ENCODE results near the gene RNGTT.

Gene RNGTT

DNA sequence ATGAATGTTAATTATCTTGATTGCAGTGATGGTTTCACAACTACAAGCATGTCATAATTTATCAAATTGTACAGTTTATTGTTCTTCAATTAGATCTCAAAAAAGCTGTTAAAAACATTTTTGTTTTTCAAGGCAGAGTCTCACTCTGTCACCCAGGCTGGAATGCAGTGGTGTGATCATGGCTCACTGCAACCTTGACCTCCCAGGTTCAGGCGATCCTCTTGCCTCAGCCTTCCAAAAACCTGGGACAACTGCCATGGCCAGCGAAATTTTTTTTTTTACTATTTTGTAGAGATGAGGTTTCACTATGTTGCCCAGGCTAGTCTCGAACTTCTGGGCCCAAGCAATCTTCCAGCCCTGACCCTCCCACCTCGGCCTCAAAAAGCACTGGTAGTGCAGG, 286.1 kb downstream of the RNGTT start:
- TF ChIP-seq, protein P1, sequence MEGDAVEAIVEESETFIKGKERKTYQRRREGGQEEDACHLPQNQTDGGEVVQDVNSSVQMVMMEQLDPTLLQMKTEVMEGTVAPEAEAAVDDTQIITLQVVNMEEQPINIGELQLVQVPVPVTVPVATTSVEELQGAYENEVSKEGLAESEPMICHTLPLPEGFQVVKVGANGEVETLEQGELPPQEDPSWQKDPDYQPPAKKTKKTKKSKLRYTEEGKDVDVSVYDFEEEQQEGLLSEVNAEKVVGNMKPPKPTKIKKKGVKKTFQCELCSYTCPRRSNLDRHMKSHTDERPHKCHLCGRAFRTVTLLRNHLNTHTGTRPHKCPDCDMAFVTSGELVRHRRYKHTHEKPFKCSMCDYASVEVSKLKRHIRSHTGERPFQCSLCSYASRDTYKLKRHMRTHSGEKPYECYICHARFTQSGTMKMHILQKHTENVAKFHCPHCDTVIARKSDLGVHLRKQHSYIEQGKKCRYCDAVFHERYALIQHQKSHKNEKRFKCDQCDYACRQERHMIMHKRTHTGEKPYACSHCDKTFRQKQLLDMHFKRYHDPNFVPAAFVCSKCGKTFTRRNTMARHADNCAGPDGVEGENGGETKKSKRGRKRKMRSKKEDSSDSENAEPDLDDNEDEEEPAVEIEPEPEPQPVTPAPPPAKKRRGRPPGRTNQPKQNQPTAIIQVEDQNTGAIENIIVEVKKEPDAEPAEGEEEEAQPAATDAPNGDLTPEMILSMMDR (IDR thresholded peaks at IDR 0.05; ENCODE audit: borderline replicate concordance, control extremely low read depth, extremely low read depth, insufficient read depth, missing control alignments) = no peak
- in situ Hi-C loops (cut with MboI; ENCODE audit: low sequenced_read_pairs, unreplicated experiment) = no loop called here
- DNase-seq (ENCODE audit: low spot score) = no peak

DNA sequence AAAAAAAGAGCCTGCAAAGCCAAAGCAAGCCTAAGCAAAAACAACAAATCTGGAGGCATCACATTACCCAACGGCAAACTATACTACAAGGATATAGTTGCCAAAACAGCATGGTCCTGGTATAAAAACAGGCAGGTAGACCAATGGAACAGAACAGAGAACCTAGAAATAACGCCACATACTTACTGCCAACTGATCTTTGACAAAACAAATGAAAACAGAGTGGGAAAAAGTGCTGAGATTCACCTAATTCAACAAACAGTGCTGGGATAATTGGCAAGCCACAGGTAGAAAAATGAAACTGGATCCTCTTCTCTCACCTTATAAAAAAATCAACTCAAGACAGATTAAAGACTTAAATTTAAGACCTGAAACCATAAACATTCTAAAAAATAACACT, 291.8 kb downstream of the RNGTT start:
- TF ChIP-seq, protein P1 (IDR thresholded peaks at IDR 0.05; ENCODE audit: borderline replicate concordance, control extremely low read depth, extremely low read depth, insufficient read depth, missing control alignments) = no peak
- DNase-seq (ENCODE audit: low spot score) = no peak
- in situ Hi-C loops (cut with MboI; ENCODE audit: low sequenced_read_pairs, unreplicated experiment) = no loop called here

DNA sequence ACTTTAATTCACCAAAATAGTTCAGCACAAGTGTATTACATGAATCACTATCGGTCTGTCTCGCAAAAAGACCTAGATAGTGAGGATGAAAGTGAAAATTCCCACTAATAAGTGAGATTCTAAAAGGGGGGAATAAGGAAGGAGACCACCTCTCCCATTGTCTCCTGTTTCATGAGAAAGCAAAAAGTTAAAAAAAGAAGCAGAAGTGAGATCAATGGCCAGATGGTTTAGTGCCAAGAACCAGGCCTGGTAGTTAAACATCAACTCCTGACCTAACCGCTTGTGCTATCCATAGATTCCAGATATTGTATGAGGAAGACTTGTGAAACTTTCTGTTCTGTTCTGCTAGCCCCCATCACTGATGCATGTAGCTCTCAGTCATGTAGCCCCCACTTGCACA, 293.0 kb downstream of the RNGTT start:
- TF ChIP-seq, protein P1 (IDR thresholded peaks at IDR 0.05; ENCODE audit: borderline replicate concordance, control extremely low read depth, extremely low read depth, insufficient read depth, missing control alignments) = no peak
- DNase-seq (ENCODE audit: low spot score) = no peak
- in situ Hi-C loops (cut with MboI; ENCODE audit: low sequenced_read_pairs, unreplicated experiment) = no loop called here

DNA sequence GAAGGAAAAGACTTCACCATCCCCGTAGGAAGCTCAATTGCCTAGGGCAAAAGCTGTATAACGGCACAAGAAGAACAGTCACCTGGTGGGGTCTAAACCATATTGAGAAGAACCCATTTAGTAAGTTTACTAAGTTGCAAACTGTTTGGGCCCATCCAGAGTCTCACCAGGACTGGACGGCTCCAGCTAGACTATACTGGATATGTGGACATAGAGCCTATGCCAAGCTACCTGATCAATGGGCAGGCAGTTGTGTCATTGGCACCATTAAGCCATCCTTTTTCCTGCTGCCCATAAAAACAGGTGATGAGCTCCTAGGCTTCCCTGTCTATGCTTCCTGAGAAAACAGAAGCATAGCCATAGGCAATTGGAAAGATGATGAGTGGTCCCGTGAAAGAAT, 293.9 kb downstream of the RNGTT start:
- DNase-seq (ENCODE audit: low spot score) = no peak
- TF ChIP-seq, protein P1 (IDR thresholded peaks at IDR 0.05; ENCODE audit: borderline replicate concordance, control extremely low read depth, extremely low read depth, insufficient read depth, missing control alignments) = no peak
- in situ Hi-C loops (cut with MboI; ENCODE audit: low sequenced_read_pairs, unreplicated experiment) = no loop called here

DNA sequence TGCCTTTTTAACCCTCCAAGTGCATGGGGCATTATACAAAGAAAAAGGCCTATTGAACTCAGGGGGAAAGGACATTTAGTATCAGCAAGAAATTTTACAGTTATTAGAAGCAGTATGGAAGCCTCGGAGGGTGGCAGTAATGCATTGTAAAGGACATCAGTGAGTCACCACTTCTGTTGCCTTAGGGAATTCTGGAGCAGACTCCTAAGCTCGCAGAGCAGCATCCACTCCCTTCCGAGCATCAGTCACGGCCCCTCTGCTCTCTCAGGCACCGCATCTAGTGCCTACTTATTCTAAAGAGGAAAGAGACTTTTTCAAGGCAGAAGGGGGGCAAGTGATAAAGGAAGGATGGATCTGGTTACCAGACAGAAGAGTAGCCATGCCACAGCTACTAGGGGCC, 296.5 kb downstream of the RNGTT start:
- TF ChIP-seq, protein P1 (IDR thresholded peaks at IDR 0.05; ENCODE audit: borderline replicate concordance, control extremely low read depth, extremely low read depth, insufficient read depth, missing control alignments) = no peak
- in situ Hi-C loops (cut with MboI; ENCODE audit: low sequenced_read_pairs, unreplicated experiment) = no loop called here
- DNase-seq (ENCODE audit: low spot score) = no peak

DNA sequence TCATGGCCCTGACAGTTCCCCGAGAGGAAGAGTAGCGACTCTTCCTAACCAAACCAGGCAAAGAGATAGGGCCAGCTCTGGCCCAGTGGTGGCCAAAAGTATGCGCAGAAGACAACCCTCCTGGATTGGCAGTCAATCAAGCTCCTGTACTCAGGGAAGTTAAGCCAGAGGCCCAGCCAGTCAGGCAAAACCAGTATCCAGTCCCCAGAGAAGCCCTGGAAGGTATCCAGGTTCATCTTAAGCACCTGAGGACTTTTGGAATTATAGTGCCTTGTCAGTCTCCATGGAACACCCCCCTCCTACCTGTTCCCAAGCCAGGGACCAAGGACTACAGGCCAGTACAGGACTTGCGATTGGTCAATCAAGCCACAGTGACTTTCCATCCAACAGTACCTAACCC, 298.3 kb downstream of the RNGTT start:
- in situ Hi-C loops (cut with MboI; ENCODE audit: low sequenced_read_pairs, unreplicated experiment) = no loop called here
- TF ChIP-seq, protein P1 (IDR thresholded peaks at IDR 0.05; ENCODE audit: borderline replicate concordance, control extremely low read depth, extremely low read depth, insufficient read depth, missing control alignments) = no peak
- DNase-seq (ENCODE audit: low spot score) = no peak

DNA sequence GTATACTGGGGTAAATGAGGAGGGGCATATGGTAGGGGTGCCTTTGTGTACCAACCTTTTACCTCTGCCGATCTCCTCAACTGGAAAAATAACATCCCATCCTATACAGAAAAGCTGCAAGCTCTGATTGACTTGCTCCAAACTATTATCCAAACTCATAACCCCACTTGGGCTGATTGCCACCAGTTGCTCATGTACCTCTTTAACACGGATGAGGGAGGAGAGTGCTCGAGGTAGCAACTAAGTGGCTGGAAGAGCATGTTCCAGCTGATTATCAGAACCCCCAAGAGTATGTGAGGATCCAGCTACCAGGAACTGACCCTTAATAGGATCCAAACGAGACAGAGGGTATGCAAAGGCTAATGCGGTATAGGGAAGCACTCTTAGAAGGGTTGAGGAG, 299.6 kb downstream of the RNGTT start:
- TF ChIP-seq, protein P1 (IDR thresholded peaks at IDR 0.05; ENCODE audit: borderline replicate concordance, control extremely low read depth, extremely low read depth, insufficient read depth, missing control alignments) = no peak

More for the DNA sequence above, 299.6 kb downstream of the RNGTT start:
- DNase-seq (ENCODE audit: low spot score) = no peak
- in situ Hi-C loops (cut with MboI; ENCODE audit: low sequenced_read_pairs, unreplicated experiment) = no loop called here

All from GM13976 (cell line).